COLO829 (cell line): ENCODE data around the gene FCHSD2.
"Not testable (repeated sequence)": the region's sequence is repeated elsewhere in the genome, so short reads cannot be mapped to it uniquely, and the experiment has no call there.

Experiments
- DNase-seq: peaks from one replicate; pipeline ENCODE4 v3.0.0; 2012; ENCODE audit warnings: low spot score

FCHSD2 gene

DNA sequence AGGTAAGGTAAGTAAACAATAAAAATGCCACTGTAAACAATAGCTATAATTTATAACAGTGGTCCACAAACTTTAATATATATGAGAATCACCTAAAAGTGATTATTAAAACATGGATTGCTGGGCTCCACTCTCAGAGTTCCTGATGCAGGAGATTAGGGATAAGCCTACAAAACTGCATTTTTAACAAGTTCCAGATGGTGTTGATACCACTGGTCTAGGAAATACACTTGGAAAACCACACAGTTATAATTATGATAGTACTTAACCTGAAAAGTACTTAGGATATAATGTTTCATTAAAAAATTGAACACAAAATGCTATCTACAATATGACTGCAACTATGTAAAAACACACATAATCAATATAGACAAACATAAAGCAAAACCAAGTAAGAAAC, 20.4 kb downstream of the FCHSD2 start:
- DNase-seq: no peak

DNA sequence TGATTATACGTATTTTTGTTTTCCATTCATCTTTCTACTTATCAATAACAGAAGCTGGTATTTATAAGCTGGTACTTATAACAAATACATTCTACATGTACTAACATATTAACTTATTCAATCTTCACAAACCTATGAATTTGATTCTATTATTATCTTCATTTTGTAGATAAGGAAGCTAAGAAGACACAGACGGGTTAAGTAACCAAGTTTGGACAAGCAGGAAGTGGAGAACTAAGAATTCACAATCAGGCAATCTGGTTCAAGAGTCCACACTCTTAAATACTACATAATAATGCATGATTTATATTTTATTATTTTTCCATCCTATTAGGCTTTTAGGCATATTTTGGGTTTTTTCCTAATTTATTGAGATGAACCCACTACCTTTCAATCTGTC, 25.0 kb downstream of the FCHSD2 start:
- no peak for DNase-seq

DNA sequence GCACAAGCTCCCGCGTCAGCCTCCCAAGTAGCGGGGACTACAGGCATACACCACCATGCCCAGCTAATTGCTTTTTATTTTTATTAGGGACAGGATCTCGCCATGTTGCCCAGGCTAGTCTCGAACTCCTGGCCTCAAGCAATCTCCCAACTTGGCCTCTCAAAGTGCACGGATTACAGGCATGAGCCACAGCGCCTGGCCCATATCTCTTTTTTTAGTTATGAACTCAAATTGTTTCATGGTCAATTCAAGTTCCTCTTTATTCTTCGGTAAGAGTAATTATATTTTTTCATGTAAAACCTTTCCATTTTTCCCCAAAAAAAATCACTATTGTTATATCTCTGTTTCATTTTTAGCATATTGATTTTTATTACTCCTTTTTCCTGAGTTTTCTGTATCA, 25.5 kb downstream of the FCHSD2 start:
- DNase-seq: no peak

DNA sequence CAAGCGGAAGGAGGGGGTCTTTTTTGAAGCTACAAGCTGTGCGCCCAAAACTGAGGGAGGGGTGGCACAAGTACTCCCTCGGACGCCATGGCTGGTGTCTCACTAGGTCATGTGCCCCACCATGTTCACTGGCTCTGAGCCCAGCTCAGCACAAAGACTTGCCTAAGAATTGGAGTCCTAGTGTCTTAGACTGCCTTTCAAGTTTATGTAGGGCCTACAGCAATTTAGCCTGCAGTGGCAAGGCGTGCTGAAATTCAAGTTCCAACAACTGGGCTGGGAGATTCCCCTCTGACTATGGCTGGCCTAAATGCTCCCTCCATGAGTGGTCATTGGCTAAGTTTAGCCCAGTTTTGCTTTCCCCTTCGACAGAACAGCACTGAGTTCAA, 27.3 kb downstream of the FCHSD2 start:
- no peak for DNase-seq

- no peak for DNase-seq
Measured at GRCh38 chr11:73114110-73114834, 27.8 kb downstream of the FCHSD2 start.

DNA sequence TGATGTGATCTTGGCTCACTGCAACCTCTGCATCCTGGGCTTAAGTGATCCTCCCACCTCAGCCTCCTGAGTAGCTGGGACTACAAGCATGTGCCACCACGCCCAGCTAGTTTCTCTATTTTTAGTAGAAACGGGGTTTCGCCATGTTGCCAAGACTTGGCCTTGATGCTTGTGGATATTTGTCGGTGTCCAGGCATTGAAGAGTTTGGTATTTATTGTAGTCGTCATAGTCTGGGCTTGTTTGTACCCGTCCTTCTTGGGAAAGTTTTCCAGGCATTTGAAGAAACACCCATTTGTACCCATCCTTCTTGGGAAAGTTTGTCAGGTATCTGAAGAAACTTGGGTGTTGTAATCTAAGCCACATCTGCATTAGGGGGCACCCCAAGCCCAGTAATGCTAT, 28.7 kb downstream of the FCHSD2 start:
- DNase-seq: no peak

DNA sequence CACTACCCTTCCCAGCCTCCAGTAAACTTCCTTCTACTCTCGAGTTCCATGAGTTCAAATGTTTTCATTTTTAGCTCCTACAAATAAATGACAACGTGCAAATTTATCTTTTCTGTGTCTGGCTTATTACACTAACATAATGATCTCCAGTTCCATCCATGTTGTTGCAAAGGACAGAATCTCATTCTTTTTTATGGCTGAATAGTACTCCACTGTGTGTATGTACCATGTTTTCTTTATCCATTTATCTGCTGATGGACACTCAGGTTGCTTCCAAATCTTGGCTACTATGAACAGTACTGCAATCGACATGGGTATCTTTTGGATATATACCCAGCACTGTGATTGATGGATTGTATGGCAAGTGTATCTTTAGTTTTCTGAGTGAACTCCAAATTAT, 34.5 kb downstream of the FCHSD2 start:
- DNase-seq: no peak

GRCh38 chr11:73106347-73106746, 35.8 kb downstream of the FCHSD2 start:
- DNase-seq: no peak

- DNase-seq: no peak
Measured at GRCh38 chr11:73100578-73100977, 41.5 kb downstream of the FCHSD2 start.

GRCh38 chr11:73099512-73100266, 42.4 kb downstream of the FCHSD2 start:
- DNase-seq: no peak

- no peak for DNase-seq
Measured at GRCh38 chr11:73095613-73096012, 46.5 kb downstream of the FCHSD2 start.

- no peak for DNase-seq
Measured at GRCh38 chr11:73091521-73092305, 50.4 kb downstream of the FCHSD2 start.

- DNase-seq: peak; percentile 55
Measured at GRCh38 chr11:73087730-73088129, 54.4 kb downstream of the FCHSD2 start.

- no peak for DNase-seq
Measured at GRCh38 chr11:73085189-73085875, 56.8 kb downstream of the FCHSD2 start.

DNA sequence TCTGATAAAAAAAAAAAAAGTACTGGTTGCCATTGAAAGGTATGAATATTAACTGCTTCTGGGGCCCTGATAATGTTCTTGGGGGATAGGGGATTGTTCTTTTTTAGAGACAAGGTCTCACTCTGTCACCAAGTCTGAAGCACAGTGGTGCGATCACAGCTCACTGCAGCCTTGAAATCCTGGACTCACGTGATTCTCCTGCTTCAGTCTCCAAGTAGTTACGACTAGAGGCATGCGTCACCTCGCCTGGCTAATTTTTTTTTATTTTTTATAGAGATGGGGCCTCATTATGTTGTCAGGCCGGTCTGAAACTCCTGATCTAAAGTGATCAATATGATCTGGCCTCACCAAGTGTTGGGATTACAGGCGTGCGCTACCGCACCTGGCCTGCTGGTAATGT, 63.5 kb downstream of the FCHSD2 start:
- DNase-seq: no peak

DNA sequence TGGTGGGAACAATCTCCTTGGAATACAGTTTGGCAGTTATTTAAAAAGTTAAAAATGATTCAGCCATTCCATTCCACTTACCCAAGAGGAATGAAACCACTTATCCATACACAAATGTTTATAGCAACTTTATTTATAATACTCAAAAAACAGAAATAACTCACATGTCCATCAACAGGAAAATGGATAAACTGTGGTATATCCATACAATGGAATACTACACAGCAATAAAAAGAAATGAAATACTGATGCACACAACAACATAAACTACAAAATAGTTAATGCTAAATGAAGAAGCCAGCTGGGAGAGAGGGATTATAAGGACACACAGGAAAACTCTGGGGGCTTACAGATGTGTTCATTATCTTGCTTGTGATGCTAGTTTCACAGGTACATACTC, 64.7 kb downstream of the FCHSD2 start:
- DNase-seq: no peak

GRCh38 chr11:73074319-73074718, 67.8 kb downstream of the FCHSD2 start:
- no peak for DNase-seq

DNA sequence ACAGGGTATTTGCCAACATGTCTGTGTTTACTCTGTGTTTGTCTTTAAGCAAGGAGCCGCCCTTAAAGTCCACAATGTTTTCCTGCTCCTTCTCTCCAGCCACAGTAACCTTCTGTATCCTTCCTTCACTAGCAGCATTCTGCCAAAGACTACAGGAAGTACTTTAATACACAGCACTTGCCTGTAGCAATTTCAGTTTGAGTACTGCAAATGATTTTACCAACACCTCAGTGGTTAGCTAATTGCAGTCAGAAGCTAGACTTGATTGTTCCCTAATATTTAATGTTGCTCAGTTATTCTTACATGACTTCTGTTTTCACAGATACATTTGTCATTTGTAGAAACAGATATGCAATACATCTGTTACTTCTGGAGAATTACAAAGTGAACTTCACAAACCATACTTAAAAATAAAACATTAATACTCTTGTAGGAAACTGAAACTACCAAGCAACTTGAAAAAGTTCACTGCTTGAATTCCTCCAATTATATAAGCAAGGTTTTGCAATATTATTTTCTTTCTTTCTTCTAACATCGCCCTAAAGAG, 69.1 kb downstream of the FCHSD2 start:
- peak; percentile 11 for DNase-seq

DNA sequence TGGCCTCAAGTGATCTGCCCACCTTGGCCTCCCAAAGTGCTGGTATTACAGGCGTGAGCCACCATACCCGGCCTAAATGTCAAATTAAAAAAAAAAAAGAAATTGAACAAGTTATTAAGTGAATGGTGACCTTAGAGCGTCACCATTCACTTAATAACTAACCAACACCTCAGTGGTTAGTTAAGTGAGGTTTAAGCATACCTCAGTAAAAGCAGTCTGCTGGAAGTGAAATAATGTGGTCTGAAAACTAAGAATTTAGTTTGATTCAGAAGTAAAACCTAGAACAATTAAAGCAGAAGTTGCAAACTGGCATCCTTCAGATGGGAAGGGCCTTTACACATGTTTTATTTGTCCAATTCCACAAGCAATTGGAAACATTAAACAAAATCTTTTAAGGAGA, 71.5 kb downstream of the FCHSD2 start:
- DNase-seq: no peak

DNA sequence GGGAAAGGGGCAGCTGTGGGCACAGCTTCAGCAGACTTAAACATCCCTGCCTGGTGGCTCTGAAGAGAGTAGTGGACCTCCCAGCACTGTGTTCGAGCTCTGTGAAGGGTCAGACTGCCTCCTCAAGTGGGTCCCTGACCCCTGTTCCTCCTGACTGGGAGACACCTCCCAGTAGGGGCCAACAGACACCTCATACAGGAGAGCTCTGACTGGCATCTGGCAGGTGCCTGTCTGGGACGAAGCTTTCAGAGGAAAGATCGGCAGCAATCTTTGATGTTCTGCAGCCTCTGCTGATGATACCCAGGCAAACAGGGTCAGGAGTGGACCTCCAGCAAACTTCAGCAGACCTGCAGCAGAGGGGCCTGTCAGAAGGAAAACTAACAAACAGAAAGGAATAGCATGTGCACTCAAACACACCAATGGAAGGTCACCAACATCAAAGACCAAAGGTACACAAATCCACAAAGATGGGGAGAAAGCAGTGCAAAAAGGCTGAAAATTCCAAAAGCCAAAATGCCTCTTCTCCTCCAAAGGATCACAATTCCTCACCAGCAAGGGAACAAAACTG, 80.2 kb downstream of the FCHSD2 start:
- not testable (repeated sequence) for DNase-seq

DNA sequence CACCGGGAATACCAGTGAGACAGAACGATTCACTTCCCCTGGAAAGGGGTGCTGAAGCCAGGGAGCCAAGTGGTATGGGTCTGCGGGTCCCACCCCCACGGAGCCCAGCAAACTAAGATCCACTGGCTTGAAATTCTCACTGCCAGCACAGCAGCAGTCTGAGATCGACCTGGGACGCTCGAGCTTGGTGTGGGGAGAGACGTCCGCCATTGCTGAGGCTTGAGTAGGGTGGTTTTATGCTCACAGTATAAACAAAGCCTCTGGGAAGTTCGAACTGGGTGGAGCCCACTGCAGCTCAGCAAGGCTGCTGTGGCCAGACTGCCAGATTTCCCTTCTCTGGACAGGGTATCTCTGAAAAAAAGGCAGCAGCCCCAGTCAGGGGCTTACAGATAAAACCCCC, 80.7 kb downstream of the FCHSD2 start:
- DNase-seq: not testable (repeated sequence)

- DNase-seq: no peak
Measured at GRCh38 chr11:73059915-73060314, 82.2 kb downstream of the FCHSD2 start.
